IMR-90 (cell line): Measurements from ENCODE around the gene PLEKHH2.

Experiments
- BHLHE40 ChIP-seq: fragments of 150-350 bp; IDR thresholded peaks from 2 replicates; pipeline ENCODE4 v1.6.1; 2016; ENCODE audit warnings: mild to moderate bottlenecking, low read depth, low read length
- CEBPB ChIP-seq: IDR thresholded peaks from 2 replicates; pipeline ENCODE4 v1.6.1; 2012; ENCODE audit warnings: low read depth, low read length, improper control_type of control experiment
- CTCF ChIP-seq: conservative IDR thresholded peaks from 2 replicates; pipeline ENCODE4 v1.5.1; 2012; ENCODE audit warnings: mild to moderate bottlenecking, low read depth, low read length, improper control_type of control experiment
- MAFK ChIP-seq: IDR thresholded peaks from 2 replicates; pipeline ENCODE4 v1.6.1; 2012; ENCODE audit warnings: low read depth, low read length, improper control_type of control experiment
- MAZ ChIP-seq: IDR thresholded peaks from 2 replicates; pipeline ENCODE4 v1.6.1; 2012; ENCODE audit warnings: low read depth, mild to moderate bottlenecking, low read length, improper control_type of control experiment, moderate library complexity, borderline replicate concordance
- NFE2L2 ChIP-seq: fragments of 150-350 bp; IDR thresholded peaks from 2 replicates; pipeline ENCODE4 v1.6.1; 2016; ENCODE audit warnings: low read depth, mild to moderate bottlenecking, low read length
- POLR2A ChIP-seq: IDR thresholded peaks from 2 replicates; pipeline ENCODE4 v1.6.1; 2012; ENCODE audit warnings: mild to moderate bottlenecking, low read depth, low read length
- RAD21 ChIP-seq: IDR thresholded peaks from 2 replicates; pipeline ENCODE4 v1.6.1; 2012; ENCODE audit warnings: low read length, improper control_type of control experiment
- RFX5 ChIP-seq: IDR thresholded peaks from 2 replicates; pipeline ENCODE4 v1.8.0; 2012; ENCODE audit warnings: low read depth, mild to moderate bottlenecking, low read length, moderate library complexity
- USF2 ChIP-seq: fragments of 150-350 bp; IDR thresholded peaks from 2 replicates; pipeline ENCODE4 v1.6.1; 2017; ENCODE audit warnings: mild to moderate bottlenecking, antibody characterized with exemption, low read length, low read depth

- TF ChIP-seq CTCF (no peak), POLR2A (no peak), MAZ (no peak), CEBPB (no peak), MAFK (no peak), USF2 (no peak), BHLHE40 (no peak), RFX5 (no peak), RAD21 (no peak), NFE2L2 (no peak)
Observed at GRCh38 chr2:43764086-43764705, 127.1 kb downstream of the PLEKHH2 start.
